ENCODE data around the gene HDDC3.
A peak's percentile ranks its signal among the peaks of the same experiment; 100 is the strongest.

The HDDC3 gene

GRCh38 chr15:90939756-90940155 is 7.4 kb upstream of the HDDC3 start:
- ChIA-PET POLR2A (interaction anchor here (1.3 to 1.4 kb wide), 2 partner anchors 10 to 14 kb away, joined by 4 to 7 read pairs; partner anchors contain the start of gene RCCD1), CTCF (interaction anchor here (0.7 to 3.1 kb wide), 3 partner anchors 8 to 103 kb away, joined by 3 to 13 read pairs (median 3); partner anchors contain the start of gene HDDC3)
- TF ChIP-seq FOXK2 (IDR thresholded peaks at IDR 0.05) (no peak), LEF1 (IDR thresholded peaks at IDR 0.05; ENCODE audit: borderline replicate concordance) (no peak), SUZ12 (IDR thresholded peaks at IDR 0.05) (no peak), ARNT (IDR thresholded peaks at IDR 0.05) (no peak), FOXA1 (IDR thresholded peaks at IDR 0.05) (no peak), FOXM1 (IDR thresholded peaks at IDR 0.05; ENCODE audit: borderline replicate concordance) (no peak), ELF4 (IDR thresholded peaks at IDR 0.05) (no peak)
- TF ChIP-seq, protein P1, sequence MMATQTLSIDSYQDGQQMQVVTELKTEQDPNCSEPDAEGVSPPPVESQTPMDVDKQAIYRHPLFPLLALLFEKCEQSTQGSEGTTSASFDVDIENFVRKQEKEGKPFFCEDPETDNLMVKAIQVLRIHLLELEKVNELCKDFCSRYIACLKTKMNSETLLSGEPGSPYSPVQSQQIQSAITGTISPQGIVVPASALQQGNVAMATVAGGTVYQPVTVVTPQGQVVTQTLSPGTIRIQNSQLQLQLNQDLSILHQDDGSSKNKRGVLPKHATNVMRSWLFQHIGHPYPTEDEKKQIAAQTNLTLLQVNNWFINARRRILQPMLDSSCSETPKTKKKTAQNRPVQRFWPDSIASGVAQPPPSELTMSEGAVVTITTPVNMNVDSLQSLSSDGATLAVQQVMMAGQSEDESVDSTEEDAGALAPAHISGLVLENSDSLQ (IDR thresholded peaks at IDR 0.05), result no peak
- DNase-seq (ENCODE audit: extremely low spot score), result no peak

GRCh38 chr15:90938261-90938660 is 5.9 kb upstream of the HDDC3 start:
- POLR2A ChIA-PET, result no interaction called here
- DNase-seq (ENCODE audit: extremely low spot score), result no peak
- CTCF ChIA-PET, result no interaction called here
- TF ChIP-seq, protein P1 (IDR thresholded peaks at IDR 0.05), result no peak
- TF ChIP-seq CTBP1 (IDR thresholded peaks at IDR 0.05; ENCODE audit: borderline replicate concordance), result no peak
- no peak for TF ChIP-seq TARDBP (IDR thresholded peaks at IDR 0.05)
- no peak for TF ChIP-seq LEF1 (IDR thresholded peaks at IDR 0.05; ENCODE audit: borderline replicate concordance)
- no peak for TF ChIP-seq L3MBTL2 (conservative IDR thresholded peaks at IDR 0.05)
- no peak for TF ChIP-seq HDGF (IDR thresholded peaks at IDR 0.05; ENCODE audit: borderline replicate concordance)
- no peak for TF ChIP-seq NFRKB (IDR thresholded peaks at IDR 0.05)

GRCh38 chr15:90936823-90937222 is 4.5 kb upstream of the HDDC3 start:
- no peak for TF ChIP-seq TARDBP (IDR thresholded peaks at IDR 0.05)
- TF ChIP-seq ARNT (IDR thresholded peaks at IDR 0.05), result no peak
- TF ChIP-seq NFRKB (IDR thresholded peaks at IDR 0.05), result no peak
- TF ChIP-seq SP1 (IDR thresholded peaks at IDR 0.05), result no peak
- ChIA-PET CTCF (interaction anchor here (6.9 kb wide), 1 partner anchor 20 kb away, joined by 77 read pairs; the partner anchor contains the start of gene RCCD1), POLR2A (interaction anchor here (1.2 to 3.9 kb wide), 3 partner anchors 10 to 277 kb away, joined by 3 to 22 read pairs (median 6); no protein-coding TSS in a partner anchor)
- DNase-seq (ENCODE audit: extremely low spot score), result no peak

DNA sequence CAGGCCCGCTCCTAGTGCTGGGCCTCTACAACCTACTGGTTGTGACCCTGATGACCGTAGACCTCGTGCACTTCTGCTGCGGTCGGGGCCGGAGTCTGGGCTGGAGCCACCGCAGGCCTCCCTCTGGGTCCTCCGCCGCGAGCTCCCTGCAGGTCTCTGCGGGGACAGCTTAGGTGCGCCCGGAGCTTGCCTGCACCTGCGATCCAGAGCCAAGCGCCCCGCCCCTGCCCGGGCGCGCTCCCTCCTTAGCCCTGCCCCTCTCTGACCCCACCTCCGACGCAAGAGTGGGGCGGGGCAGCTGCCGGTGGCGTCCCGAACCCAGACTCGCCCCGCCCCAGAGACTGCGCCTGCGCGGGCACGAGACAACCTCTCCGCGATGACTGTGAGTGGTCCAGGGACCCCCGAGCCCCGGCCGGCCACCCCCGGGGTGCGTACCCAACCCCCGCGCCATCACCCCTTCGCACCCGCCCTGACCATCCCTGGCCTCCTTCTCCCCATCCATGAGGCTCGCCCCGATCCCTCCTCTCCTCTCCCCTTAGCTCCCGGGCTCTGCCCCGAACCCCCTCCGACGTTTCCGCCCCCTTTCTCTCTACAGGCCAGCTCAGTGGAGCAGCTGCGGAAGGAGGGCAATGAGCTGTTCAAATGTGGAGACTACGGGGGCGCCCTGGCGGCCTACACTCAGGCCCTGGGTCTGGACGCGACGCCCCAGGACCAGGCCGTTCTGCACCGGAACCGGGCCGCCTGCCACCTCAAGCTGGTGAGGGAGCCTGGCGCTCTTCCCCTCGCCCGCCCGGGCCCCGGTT is 2.8 kb upstream of the HDDC3 start, which contains the start of gene UNC45A:
UNC45A (plus strand) TSS at position 337 of the 803 bp plus-strand sequence; CDS start at position 377, 40 bp downstream.
- DNase-seq (ENCODE audit: extremely low spot score), result peak; percentile 98
- POLR2A ChIA-PET, result interaction anchor here (0.5 to 8.2 kb wide), 18 partner anchors 9 to 275 kb away, joined by 3 to 142 read pairs (median 6); partner anchors contain the start of genes BLM, MAN2A2, PRC1 and RCCD1
- no peak for TF ChIP-seq ZNF384 (IDR thresholded peaks at IDR 0.05)
- TF ChIP-seq NFRKB (IDR thresholded peaks at IDR 0.05), result no peak
- TF ChIP-seq SUZ12 (IDR thresholded peaks at IDR 0.05), result no peak
- 0 out of 2 replicates have a peak, but pooled peaks have one; percentile 23 for TF ChIP-seq HDGF (IDR thresholded peaks at IDR 0.05; ENCODE audit: borderline replicate concordance)
- TF ChIP-seq SP1 (IDR thresholded peaks at IDR 0.05), result no peak
- TF ChIP-seq BHLHE40 (IDR thresholded peaks at IDR 0.05; ENCODE audit: borderline replicate concordance), result no peak
- TF ChIP-seq L3MBTL2 (conservative IDR thresholded peaks at IDR 0.05), result peak; percentile 49; the same call in 1 of the 2 replicates
- CTCF ChIA-PET, result interaction anchor here (0.6 to 6.9 kb wide), 18 partner anchors 8 to 287 kb away, joined by 3 to 77 read pairs (median 4); partner anchors contain the start of genes MAN2A2, RCCD1 and VPS33B

- TF ChIP-seq NFRKB (IDR thresholded peaks at IDR 0.05) (no peak), SUZ12 (IDR thresholded peaks at IDR 0.05) (no peak), CTBP1 (IDR thresholded peaks at IDR 0.05; ENCODE audit: borderline replicate concordance) (no peak), FOXM1 (IDR thresholded peaks at IDR 0.05; ENCODE audit: borderline replicate concordance) (no peak), LEF1 (IDR thresholded peaks at IDR 0.05; ENCODE audit: borderline replicate concordance) (no peak), BHLHE40 (IDR thresholded peaks at IDR 0.05; ENCODE audit: borderline replicate concordance) (no peak), ARNT (IDR thresholded peaks at IDR 0.05) (no peak), HDGF (IDR thresholded peaks at IDR 0.05; ENCODE audit: borderline replicate concordance) (no peak), ELF4 (IDR thresholded peaks at IDR 0.05) (no peak), L3MBTL2 (conservative IDR thresholded peaks at IDR 0.05) (no peak), TARDBP (IDR thresholded peaks at IDR 0.05) (no peak), SP1 (IDR thresholded peaks at IDR 0.05) (no peak), FOXK2 (IDR thresholded peaks at IDR 0.05) (no peak), FOXA1 (IDR thresholded peaks at IDR 0.05) (no peak), ZNF384 (IDR thresholded peaks at IDR 0.05) (no peak)
- TF ChIP-seq, protein P1 (IDR thresholded peaks at IDR 0.05), result no peak; the same call in 1 of the 2 replicates
- POLR2A ChIA-PET, result interaction anchor here (0.5 to 8.2 kb wide), 15 partner anchors 9 to 217 kb away, joined by 3 to 142 read pairs (median 6); partner anchors contain the start of genes BLM, MAN2A2, PRC1 and RCCD1
- peak; percentile 88 for DNase-seq (ENCODE audit: extremely low spot score)
- CTCF ChIA-PET, result interaction anchor here (0.6 to 6.9 kb wide), 17 partner anchors 9 to 286 kb away, joined by 3 to 77 read pairs (median 4); partner anchors contain the start of genes MAN2A2, RCCD1 and VPS33B
Observed at GRCh38 chr15:90934256-90934948, 2.1 kb upstream of the HDDC3 start.

Data from HEK293T (cell line).